Esophagus muscularis mucosa (tissue), 4 donors: Measurements from ENCODE around the gene MEIOB. TPM values are rescaled to one million over a fixed set of nuclear protein-coding genes. Genes with fewer than 3 reads are reported as not detected.

Experiments used
- DNase-seq: peaks from one replicate; pipeline ENCODE4 v3.0.0-alpha.2; 2017; ENCODE audit errors: extremely low spot score
- H3K27ac ChIP-seq, 4 donors: fragments of 200-600 bp; sonication (generic); replicated peaks in 1 of 4; 1 replicate in 3 of 4; 2 replicates in 1 of 4; pipeline ENCODE4 v1.5.1; 2016 to 2019; ENCODE audit warnings: mild to moderate bottlenecking in 1 of 4
- H3K27me3 ChIP-seq, 4 donors: fragments of 200-600 bp; sonication (generic); one replicate each; pipeline versions ENCODE4 v1.5.1 to v1.6.0; 2016 to 2019
- H3K36me3 ChIP-seq, 4 donors: fragments of 200-600 bp; sonication (generic); one replicate each; pipeline ENCODE4 v1.5.1; 2016 to 2019
- H3K4me1 ChIP-seq, 4 donors: fragments of 200-600 bp; sonication (generic); one replicate each; pipeline ENCODE4 v1.5.1; 2016 to 2019
- H3K4me3 ChIP-seq, 4 donors: fragments of 200-600 bp; sonication (generic); 1 replicate in 2 of 4; 2 replicates in 2 of 4; pipeline ENCODE4 v1.5.1; 2016 to 2019; ENCODE audit warnings: mild to moderate bottlenecking in 4 of 4, moderate library complexity in 1 of 4
- H3K9me3 ChIP-seq, 4 donors: fragments of 200-600 bp; sonication (generic); 1 replicate in 3 of 4; 2 replicates in 1 of 4; pipeline ENCODE4 v1.5.1; 2016 to 2019
- EP300 ChIP-seq: sonication (generic); formaldehyde crosslinking; IDR thresholded peaks from one replicate; pipeline ENCODE4 v1.6.1; 2017; ENCODE audit warnings: antibody characterized with exemption
- POLR2A ChIP-seq: fragments of 450-650 bp; IDR thresholded peaks from one replicate; pipeline ENCODE4 v1.6.1; 2017; ENCODE audit warnings: antibody characterized with exemption, moderate library complexity, mild to moderate bottlenecking, low read depth
- POLR2AphosphoS5 ChIP-seq, 2 donors: sonication (generic); formaldehyde crosslinking; IDR thresholded peaks; one replicate each; pipeline ENCODE4 v1.6.1; 2017; ENCODE audit warnings: antibody characterized with exemption in 2 of 2
- WGBS: methylation state at CpG from one replicate; pipeline ENCODE4 v1.1.5; 2018; 5-methylcytosine and 5-hydroxymethylcytosine counted together
- intact Hi-C: fragments of 100-400 bp; cut with DNase I; formaldehyde crosslinking; loops from one replicate; pipeline ENCODE4 v1.15.1; 2023
- total RNA-seq, 4 donors: library from RNA; depleted of rRNA; stranded (reverse); fragments of >200 nt; gene quantifications; one replicate each; pipeline versions ENCODE4 v1.1.0 to v1.2.1, GENCODE V29; 2016
- TF ChIP-seq, protein P1 (sequence below), 3 experiments: fragments of 200-600 bp in 2 of 3; fragments of 450-650 bp in 1 of 3; sonication (generic) in 2 of 3; IDR thresholded peaks; one replicate each; pipeline ENCODE4 v1.5.1; 2017 to 2019; ENCODE audit warnings: antibody characterized with exemption in 3 of 3, mild to moderate bottlenecking in 2 of 3, moderate library complexity in 1 of 3

Gene MEIOB
- total RNA-seq, 4 donors from 2014 or later, result not detected

DNA sequence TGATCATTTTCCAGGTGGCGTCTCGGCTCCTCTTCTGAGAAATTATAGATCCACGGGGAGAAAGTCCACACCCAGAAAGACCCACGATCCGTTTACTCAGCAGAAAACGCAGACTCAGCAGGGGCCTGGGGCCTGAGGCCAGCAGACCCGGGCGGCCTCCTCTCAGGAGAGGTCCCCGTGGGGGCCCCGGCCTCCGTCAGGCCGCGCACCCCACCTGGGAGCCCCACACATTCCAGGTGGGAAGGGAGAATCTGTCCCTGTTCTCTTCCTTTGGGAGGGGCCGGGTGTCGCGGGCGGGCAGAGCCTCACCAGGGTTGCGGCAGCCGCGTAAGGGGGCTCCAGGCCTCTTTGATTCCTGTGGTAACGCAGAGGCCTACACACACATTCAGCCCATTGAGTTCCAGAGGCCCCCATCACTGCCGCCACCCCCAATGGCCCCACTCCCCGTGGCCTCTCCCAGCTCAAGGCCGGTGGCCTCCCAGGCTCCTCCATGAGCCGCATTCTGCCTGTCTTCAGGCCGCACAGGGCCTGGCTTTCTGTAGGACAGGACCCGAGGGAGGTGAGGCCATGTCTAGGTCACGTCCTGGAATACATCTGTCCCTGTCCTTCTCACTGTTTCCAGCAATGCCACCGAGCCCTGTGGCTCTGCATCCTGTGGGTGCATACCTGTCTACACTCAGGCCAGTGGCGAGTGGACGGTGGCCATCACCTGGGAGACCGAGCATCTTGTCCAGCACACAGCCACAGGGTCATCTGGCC lies 76.9 kb downstream of the MEIOB start:
- intact Hi-C loops, result no loop called here
- no peak overlapping the region for H3K27ac ChIP-seq
- H3K9me3 ChIP-seq, result no peaks in the 10 kb centered on the region
- WGBS, result 87% methylated on average over 24 of the region's 32 CpGs
- no peak for DNase-seq
- no peaks in the 10 kb centered on the region for H3K4me1 ChIP-seq
- H3K4me3 ChIP-seq, result no peak overlapping the region
- H3K36me3 ChIP-seq, result peaks cover 0 to 24% (median 21%) of the 10 kb centered on the region in 4 donors
- no peaks in the 10 kb centered on the region for H3K27me3 ChIP-seq
- TF ChIP-seq POLR2AphosphoS5 (IDR thresholded peaks at IDR 0.05) (no peak), POLR2A (no peak), EP300 (no peak)
- TF ChIP-seq, protein P1, sequence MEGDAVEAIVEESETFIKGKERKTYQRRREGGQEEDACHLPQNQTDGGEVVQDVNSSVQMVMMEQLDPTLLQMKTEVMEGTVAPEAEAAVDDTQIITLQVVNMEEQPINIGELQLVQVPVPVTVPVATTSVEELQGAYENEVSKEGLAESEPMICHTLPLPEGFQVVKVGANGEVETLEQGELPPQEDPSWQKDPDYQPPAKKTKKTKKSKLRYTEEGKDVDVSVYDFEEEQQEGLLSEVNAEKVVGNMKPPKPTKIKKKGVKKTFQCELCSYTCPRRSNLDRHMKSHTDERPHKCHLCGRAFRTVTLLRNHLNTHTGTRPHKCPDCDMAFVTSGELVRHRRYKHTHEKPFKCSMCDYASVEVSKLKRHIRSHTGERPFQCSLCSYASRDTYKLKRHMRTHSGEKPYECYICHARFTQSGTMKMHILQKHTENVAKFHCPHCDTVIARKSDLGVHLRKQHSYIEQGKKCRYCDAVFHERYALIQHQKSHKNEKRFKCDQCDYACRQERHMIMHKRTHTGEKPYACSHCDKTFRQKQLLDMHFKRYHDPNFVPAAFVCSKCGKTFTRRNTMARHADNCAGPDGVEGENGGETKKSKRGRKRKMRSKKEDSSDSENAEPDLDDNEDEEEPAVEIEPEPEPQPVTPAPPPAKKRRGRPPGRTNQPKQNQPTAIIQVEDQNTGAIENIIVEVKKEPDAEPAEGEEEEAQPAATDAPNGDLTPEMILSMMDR (IDR thresholded peaks at IDR 0.05), result no peak

DNA sequence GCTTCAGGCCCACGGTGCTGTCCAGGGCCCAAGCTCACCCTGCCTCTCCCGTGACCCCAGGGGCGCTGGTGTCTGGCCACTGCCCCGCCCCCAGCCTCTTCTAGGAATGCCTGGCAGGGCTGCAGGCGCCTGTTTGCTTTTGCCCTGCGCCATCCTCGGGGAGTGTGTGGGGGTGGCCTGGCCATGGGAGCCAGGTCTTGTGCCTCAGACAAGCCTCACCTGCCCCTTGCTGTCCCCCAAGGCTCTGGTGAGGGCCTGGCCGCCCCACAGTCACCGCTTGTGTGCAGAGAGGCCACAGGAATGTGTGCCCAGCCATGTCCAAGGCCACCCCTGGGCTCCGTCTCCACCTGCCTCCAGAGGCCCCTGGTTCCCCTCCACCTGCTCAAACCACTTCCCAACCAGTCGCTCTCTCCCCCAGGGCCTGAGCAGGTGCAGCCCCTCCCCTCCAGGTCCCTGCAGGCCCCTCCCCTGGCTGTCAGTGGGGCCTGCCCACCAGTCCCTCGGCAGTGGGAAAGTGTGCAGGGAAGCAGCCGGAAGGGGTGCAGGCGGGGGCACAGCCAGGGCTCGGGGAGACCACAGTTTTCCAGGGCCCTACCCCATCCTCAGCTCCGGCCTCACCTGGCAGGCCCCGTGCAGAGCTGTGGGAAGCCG lies 77.6 kb downstream of the MEIOB start:
- Histone ChIP-seq H3K27me3 (no peaks in the 10 kb centered on the region), H3K4me3 (no peak overlapping the region), H3K9me3 (no peaks in the 10 kb centered on the region), H3K27ac (no peak overlapping the region), H3K4me1 (no peaks in the 10 kb centered on the region), H3K36me3 (peaks cover 0 to 32% (median 28%) of the 10 kb centered on the region in 4 donors)
- TF ChIP-seq, protein P1 (IDR thresholded peaks at IDR 0.05), result no peak
- no peak for TF ChIP-seq EP300
- TF ChIP-seq POLR2AphosphoS5 (IDR thresholded peaks at IDR 0.05), result no peak
- no peak for TF ChIP-seq POLR2A
- WGBS, result 80% methylated on average over 7 of the region's 18 CpGs
- intact Hi-C loops, result no loop called here
- DNase-seq, result no peak

DNA sequence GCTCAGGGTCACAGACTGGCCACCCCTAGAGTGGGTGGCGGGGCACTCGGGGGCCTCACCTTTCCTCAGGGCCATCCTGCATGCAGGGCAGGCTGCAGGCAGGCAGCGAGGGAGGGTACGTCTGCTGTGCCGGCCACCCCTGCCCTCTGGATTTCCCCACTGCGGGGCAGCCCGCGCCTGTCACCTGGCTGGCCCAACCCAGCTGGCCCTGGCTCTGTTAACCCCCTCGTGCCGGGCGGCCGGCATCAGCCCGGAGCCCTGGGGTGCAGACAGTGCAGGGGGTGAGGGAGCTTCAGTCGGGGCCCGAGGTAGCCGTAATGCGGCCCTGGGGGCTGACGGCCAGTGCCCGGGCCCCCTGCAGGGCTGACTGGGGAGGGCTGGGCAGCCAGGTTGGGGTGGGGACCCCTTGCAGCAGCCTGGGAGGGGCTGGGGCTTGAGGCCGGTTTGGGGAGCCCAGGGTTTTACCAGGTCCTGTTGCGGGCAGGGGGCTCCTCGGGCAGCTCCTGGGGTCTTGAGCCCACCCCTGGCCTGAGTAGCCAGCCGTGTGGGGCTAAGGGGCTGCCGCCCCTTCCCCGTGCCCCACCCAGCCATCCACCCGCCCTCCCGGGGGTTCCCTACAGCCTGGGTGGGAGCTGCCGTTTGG lies 78.3 kb downstream of the MEIOB start, which contains the start of gene IGFALS:
Gene IGFALS, minus strand, starts transcription at position 128 of the 643 bp plus-strand sequence. Its CDS starts 53 bp downstream, at position 75.
- no peak for DNase-seq
- Histone ChIP-seq H3K4me3 (no peak within 1 kb of the TSS), H3K36me3 (peaks cover 3 to 38% (median 35%) of the 10 kb centered on the region in 4 donors), H3K9me3 (no peaks in the 10 kb centered on the region), H3K4me1 (no peaks in the 10 kb centered on the region), H3K27ac (no peak within 1 kb of the TSS), H3K27me3 (no peaks in the 10 kb centered on the region)
- TF ChIP-seq, protein P1 (IDR thresholded peaks at IDR 0.05), result no peak
- no peak for TF ChIP-seq POLR2A
- no peak for TF ChIP-seq EP300
- WGBS, result 81% methylated on average over 12 of the region's 28 CpGs
- intact Hi-C loops, result no loop called here

DNA sequence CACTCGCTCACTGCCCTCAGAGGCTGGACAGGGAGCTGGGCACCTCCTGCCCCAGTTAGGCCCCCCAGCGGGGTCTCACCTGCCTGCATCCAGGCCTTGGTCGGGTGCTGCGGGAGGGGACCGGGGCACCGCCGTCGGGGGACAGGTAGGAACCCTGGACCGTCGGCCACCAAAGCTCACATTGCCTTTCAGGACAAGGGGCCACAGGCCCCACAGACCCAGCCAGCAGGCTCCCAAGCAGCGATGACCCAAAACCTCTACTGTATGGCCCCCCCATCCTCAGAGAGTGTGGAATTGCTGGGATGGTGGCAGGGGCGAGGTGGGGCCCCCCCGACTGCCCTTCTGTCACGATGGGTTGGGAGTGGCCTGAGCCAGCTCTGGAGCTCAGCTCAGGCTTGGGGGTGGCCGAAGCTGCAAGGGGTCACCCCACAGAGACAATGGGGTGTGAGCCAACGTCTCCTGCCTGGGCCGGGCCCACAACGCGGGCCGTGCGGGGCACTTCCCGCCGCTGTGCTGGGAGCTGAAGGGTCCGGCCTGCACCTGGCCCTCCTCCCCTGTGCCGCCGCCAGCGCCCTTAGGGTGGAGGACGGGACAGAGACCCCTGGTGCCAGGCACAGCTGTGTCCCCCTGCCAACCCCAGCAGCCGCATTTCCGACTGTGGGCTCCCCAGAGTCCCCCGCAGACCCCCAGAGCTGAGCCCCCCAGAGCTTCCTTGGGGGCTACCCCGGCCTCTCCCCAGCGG lies 79.0 kb downstream of the MEIOB start:
- no peaks in the 10 kb centered on the region for H3K9me3 ChIP-seq
- H3K4me3 ChIP-seq, result no peak overlapping the region
- H3K27me3 ChIP-seq, result no peaks in the 10 kb centered on the region
- peaks cover 0 to 4% (median 0%) of the 10 kb centered on the region in 4 donors for H3K4me1 ChIP-seq
- DNase-seq, result no peak
- no peak overlapping the region for H3K27ac ChIP-seq
- no peak for TF ChIP-seq EP300
- TF ChIP-seq, protein P1 (IDR thresholded peaks at IDR 0.05), result no peak
- no peak for TF ChIP-seq POLR2A
- no peak for TF ChIP-seq POLR2AphosphoS5 (IDR thresholded peaks at IDR 0.05)
- peaks cover 10 to 45% (median 42%) of the 10 kb centered on the region in 4 donors for H3K36me3 ChIP-seq
- intact Hi-C loops, result no loop called here
- 83% methylated on average over 2 of the region's 33 CpGs for WGBS
